Kidney (tissue), 14 donors: Measurements from ENCODE around the gene EML5. TPM values are rescaled to one million over a fixed set of nuclear protein-coding genes. Genes with fewer than 3 reads are reported as not detected.

Experiments
- DNase-seq, 5 donors: peaks; one replicate each; pipeline ENCODE4 v3.0.0-alpha.2; 2013 to 2020
- FAIRE-seq: peaks from 2 replicates; lab custom pipeline; 2012; peaks lifted over from hg19 to GRCh38; lab: Jason Lieb, UNC
- H3K27ac ChIP-seq, 2 donors: one replicate each; pipeline ENCODE4 v1.7.0; 2013; ENCODE audit warnings: low read depth in 2 of 2, low read length in 2 of 2, inconsistent platforms in 1 of 2
- H3K27me3 ChIP-seq: one replicate; pipeline ENCODE4 v1.7.1; 2013; ENCODE audit warnings: low read length, inconsistent platforms; ENCODE audit not compliant: control insufficient read depth, insufficient read depth
- H3K36me3 ChIP-seq, 3 donors: one replicate each; pipeline versions ENCODE4 v1.7.0 to v1.7.1; 2013; ENCODE audit warnings: low read length in 3 of 3, control low read depth in 1 of 3, inconsistent platforms in 1 of 3; ENCODE audit not compliant: insufficient read depth in 3 of 3, control insufficient read depth in 2 of 3
- H3K4me1 ChIP-seq, 3 donors: one replicate each; pipeline versions ENCODE4 v1.7.0 to v1.7.1; 2013; ENCODE audit warnings: low read length in 3 of 3, inconsistent platforms in 1 of 3, low read depth in 1 of 3; ENCODE audit not compliant: control insufficient read depth in 2 of 3, insufficient read depth in 2 of 3
- H3K4me3 ChIP-seq, 3 donors: one replicate each; pipeline versions ENCODE4 v1.7.0 to v1.8.1; 2013; ENCODE audit warnings: low read length in 3 of 3, control low read depth in 1 of 3, inconsistent platforms in 1 of 3
- H3K9ac ChIP-seq, 3 donors: one replicate each; pipeline versions ENCODE4 v1.7.0 to v1.7.1; 2013; ENCODE audit warnings: low read length in 3 of 3, control low read depth in 1 of 3, inconsistent platforms in 1 of 3
- H3K9me3 ChIP-seq, 3 donors: one replicate each; pipeline versions ENCODE4 v1.7.0 to v1.7.1; 2013; ENCODE audit warnings: low read length in 3 of 3, control low read depth in 1 of 3, inconsistent platforms in 1 of 3; ENCODE audit not compliant: control insufficient read depth in 2 of 3, insufficient read depth in 1 of 3
- CTCF ChIP-seq: IDR thresholded peaks from 3 replicates; pipeline ENCODE4 v1.5.1; 2012; ENCODE audit warnings: mild to moderate bottlenecking, moderate library complexity, borderline replicate concordance; ENCODE audit not compliant: insufficient read depth; ENCODE audit errors: extremely low read depth
- intact Hi-C: fragments of 100-400 bp; cut with DNase I; formaldehyde crosslinking; loops from one replicate; pipeline ENCODE4 v1.11.1; 2022
- polyA plus RNA-seq: library from polyadenylated mRNA; stranded (reverse); fragments of 350-450 nt; fragmentation: Illumina TruSeq; extraction: RNeasy Lipid Tissue Mini Kit (QIAGEN cat#74804); gene quantifications from one replicate; pipeline ENCODE4 v1.2.3, GENCODE V29; 2014; ENCODE audit warnings: low read depth, low replicate concordance; ENCODE audit not compliant: insufficient read depth
- total RNA-seq: library from RNA; stranded (reverse); fragmentation: NEBNext Ultra II Directional; extraction: Animal tissue kit (Norgen Biotek cat#: 25700); gene quantifications from one replicate; pipeline ENCODE4 v1.2.1, GENCODE V29; 2021
- donor health status: control.
- donor health status: control.
- donor health status: control.
- donor health status: control.
- donor health status: control.
- donor health status: DM: yes; HTN: yes; CAD: no.
- donor health status: Normal renal cell carcinoma (clear cell type).

EML5 gene
- total and polyA plus RNA-seq, 2 donors from 2014 or later = 0.26 to 2.8 TPM

GRCh38 chr14:88592031-88592430, 200.7 kb downstream of the EML5 start:
- peak in 3 of 5 donors; percentile 15 to 56 (median 30) for DNase-seq
- peaks cover 4 to 24% (median 18%) of the 10 kb centered on the region in 3 donors for H3K36me3 ChIP-seq
- no peaks in the 10 kb centered on the region for H3K9me3 ChIP-seq
- intact Hi-C loops = no loop called here
- FAIRE-seq = no peak
- H3K27ac ChIP-seq = no peak overlapping the region
- no peak overlapping the region for H3K4me3 ChIP-seq
- H3K27me3 ChIP-seq = no peaks in the 10 kb centered on the region
- no peak for TF ChIP-seq CTCF
- H3K4me1 ChIP-seq = no peaks in the 10 kb centered on the region
- no peak overlapping the region for H3K9ac ChIP-seq

- Histone ChIP-seq H3K27ac (no peak overlapping the region), H3K9me3 (no peaks in the 10 kb centered on the region), H3K4me1 (no peaks in the 10 kb centered on the region), H3K27me3 (no peaks in the 10 kb centered on the region), H3K9ac (no peak overlapping the region), H3K36me3 (peaks cover 2 to 16% (median 7%) of the 10 kb centered on the region in 3 donors), H3K4me3 (no peak overlapping the region)
- DNase-seq = no peak
- TF ChIP-seq CTCF = no peak
- no peak for FAIRE-seq
- intact Hi-C loops = no loop called here
Measured at GRCh38 chr14:88590173-88590572, 202.6 kb downstream of the EML5 start.

GRCh38 chr14:88588081-88588480, 204.7 kb downstream of the EML5 start:
- no peak for TF ChIP-seq CTCF
- FAIRE-seq (no peak), DNase-seq (no peak)
- Histone ChIP-seq H3K9me3 (no peaks in the 10 kb centered on the region), H3K36me3 (peaks cover 0 to 16% (median 5%) of the 10 kb centered on the region in 3 donors), H3K27ac (no peak overlapping the region), H3K4me3 (no peak overlapping the region), H3K27me3 (no peaks in the 10 kb centered on the region), H3K9ac (no peak overlapping the region), H3K4me1 (no peaks in the 10 kb centered on the region)
- intact Hi-C loops = no loop called here

GRCh38 chr14:88584451-88584850, 208.3 kb downstream of the EML5 start:
- H3K36me3 ChIP-seq = peaks cover 6 to 19% (median 8%) of the 10 kb centered on the region in 3 donors
- no peaks in the 10 kb centered on the region for H3K4me1 ChIP-seq
- DNase-seq (no peak), FAIRE-seq (no peak)
- H3K27ac ChIP-seq = no peak overlapping the region
- no peaks in the 10 kb centered on the region for H3K27me3 ChIP-seq
- TF ChIP-seq CTCF = no peak
- no peak overlapping the region for H3K4me3 ChIP-seq
- intact Hi-C loops = no loop called here
- no peaks in the 10 kb centered on the region for H3K9me3 ChIP-seq
- no peak overlapping the region for H3K9ac ChIP-seq
